ENCODE results near the gene GFER. TPM values are rescaled to one million over a fixed set of nuclear protein-coding genes. Genes with fewer than 3 reads are reported as not detected.
"Not testable (repeated sequence)": the region's sequence is repeated elsewhere in the genome, so short reads cannot be mapped to it uniquely, and the experiment has no call there.

GFER gene
- total RNA-seq, 1 donor from 2014 or later, result 32.2 TPM

- ATAC-seq (no peak), DNase-seq (no peak)
- intact Hi-C loops (cut with micrococcal nuclease), result no loop called here
Measured at GRCh38 chr16:2001035-2001434, 17.0 kb downstream of the GFER start.

- ATAC-seq (no peak), DNase-seq (peak; percentile 24)
- intact Hi-C loops (cut with micrococcal nuclease), result no loop called here
Measured at GRCh38 chr16:2001456-2002355, 17.7 kb downstream of the GFER start.

GRCh38 chr16:2002406-2003230 lies 18.6 kb downstream of the GFER start:
- DNase-seq, result peak; percentile 38
- ATAC-seq, result no peak
- intact Hi-C loops (cut with micrococcal nuclease), result no loop called here

GRCh38 chr16:2003231-2003826 lies 19.3 kb downstream of the GFER start:
- intact Hi-C loops (cut with micrococcal nuclease), result no loop called here

GRCh38 chr16:2003827-2004641 lies 20.0 kb downstream of the GFER start:
- intact Hi-C loops (cut with micrococcal nuclease), result no loop called here
- DNase-seq (peak; percentile 95), ATAC-seq (peak; percentile 88)

More at GRCh38 chr16:2003231-2003826, 19.3 kb downstream of the GFER start:
- DNase-seq, result peak; percentile 25
- no peak for ATAC-seq

GRCh38 chr16:2004795-2005517 lies 21.0 kb downstream of the GFER start:
- DNase-seq (peak; percentile 32), ATAC-seq (no peak)
- intact Hi-C loops (cut with micrococcal nuclease), result no loop called here

GRCh38 chr16:2005646-2006045 lies 21.7 kb downstream of the GFER start:
- intact Hi-C loops (cut with micrococcal nuclease), result no loop called here
- DNase-seq (no peak), ATAC-seq (no peak)

GRCh38 chr16:2006317-2006716 lies 22.3 kb downstream of the GFER start:
- intact Hi-C loops (cut with micrococcal nuclease), result no loop called here
- ATAC-seq (no peak), DNase-seq (no peak)

- ATAC-seq, result no peak
- DNase-seq, result peak; percentile 19
- intact Hi-C loops (cut with micrococcal nuclease), result no loop called here
Measured at GRCh38 chr16:2007081-2007836, 23.3 kb downstream of the GFER start.

GRCh38 chr16:2008009-2008526 lies 24.1 kb downstream of the GFER start:
- intact Hi-C loops (cut with micrococcal nuclease), result no loop called here
- no peak for ATAC-seq
- peak; percentile 41 for DNase-seq

GRCh38 chr16:2008631-2009163 lies 24.7 kb downstream of the GFER start:
- peak; percentile 36 for DNase-seq
- ATAC-seq, result no peak
- intact Hi-C loops (cut with micrococcal nuclease), result no loop called here

- ATAC-seq, result peak; percentile 3
- DNase-seq, result peak; percentile 49
- intact Hi-C loops (cut with micrococcal nuclease), result no loop called here
Measured at GRCh38 chr16:2009164-2009711, 25.2 kb downstream of the GFER start.

- intact Hi-C loops (cut with micrococcal nuclease), result no loop called here
- peak; percentile 93 for DNase-seq
- peak; percentile 96 for ATAC-seq
Measured at GRCh38 chr16:2009791-2010510, 26.0 kb downstream of the GFER start, which contains the start of gene ZNF598. Gene ZNF598 (minus strand): TSS chr16:2009821.

- ATAC-seq; intact Hi-C loops (cut with micrococcal nuclease): not testable (repeated sequence)
Measured at GRCh38 chr16:2011726-2012125, 27.7 kb downstream of the GFER start.

GRCh38 chr16:2013527-2013926 lies 29.5 kb downstream of the GFER start:
- no peak for ATAC-seq
- intact Hi-C loops (cut with micrococcal nuclease), result no loop called here
- DNase-seq, result no peak

More at GRCh38 chr16:2011726-2012125, 27.7 kb downstream of the GFER start:
- DNase-seq, result not testable (repeated sequence)

Measured in left ventricle myocardium superior (tissue), 1 donor.